Measurements from ENCODE around the gene LIX1.
"Not testable (repeated sequence)": the region's sequence is repeated elsewhere in the genome, so short reads cannot be mapped to it uniquely, and the experiment has no call there.

The LIX1 gene

GRCh38 chr5:97141031-97141430 is 1.4 kb downstream of the LIX1 start:
- DNase-seq = no peak

- DNase-seq = not testable (repeated sequence)
Measured at GRCh38 chr5:97140250-97140649, 2.2 kb downstream of the LIX1 start.

GRCh38 chr5:97136475-97136874 is 5.9 kb downstream of the LIX1 start:
- DNase-seq = no peak

- DNase-seq = no peak
Measured at GRCh38 chr5:97135868-97136267, 6.5 kb downstream of the LIX1 start.

- DNase-seq = no peak
Measured at GRCh38 chr5:97134634-97135033, 7.8 kb downstream of the LIX1 start.

GRCh38 chr5:97133101-97133500 is 9.3 kb downstream of the LIX1 start:
- no peak for DNase-seq

- DNase-seq = no peak
Measured at GRCh38 chr5:97131921-97132320, 10.5 kb downstream of the LIX1 start.

- DNase-seq = no peak
Measured at GRCh38 chr5:97131139-97131710, 11.2 kb downstream of the LIX1 start.

GRCh38 chr5:97127727-97128126 is 14.7 kb downstream of the LIX1 start:
- DNase-seq = no peak

GRCh38 chr5:97125125-97125683 is 17.2 kb downstream of the LIX1 start:
- no peak for DNase-seq

GRCh38 chr5:97124335-97124734 is 18.1 kb downstream of the LIX1 start:
- no peak for DNase-seq

GRCh38 chr5:97121848-97122247 is 20.6 kb downstream of the LIX1 start:
- no peak for DNase-seq

- DNase-seq = no peak
Measured at GRCh38 chr5:97120195-97120594, 22.2 kb downstream of the LIX1 start.

- no peak for DNase-seq
Measured at GRCh38 chr5:97119007-97119390, 23.4 kb downstream of the LIX1 start.

GRCh38 chr5:97118261-97119006 is 24.0 kb downstream of the LIX1 start:
- DNase-seq = no peak

GRCh38 chr5:97115932-97116331 is 26.5 kb downstream of the LIX1 start:
- no peak for DNase-seq

GRCh38 chr5:97112230-97112629 is 30.2 kb downstream of the LIX1 start:
- DNase-seq = no peak

GRCh38 chr5:97111616-97112015 is 30.8 kb downstream of the LIX1 start:
- DNase-seq = no peak

- DNase-seq = no peak
Measured at GRCh38 chr5:97111004-97111403, 31.4 kb downstream of the LIX1 start.

- no peak for DNase-seq
Measured at GRCh38 chr5:97107318-97107717, 35.1 kb downstream of the LIX1 start.

GRCh38 chr5:97106216-97106581 is 36.2 kb downstream of the LIX1 start:
- no peak for DNase-seq

- DNase-seq = no peak
Measured at GRCh38 chr5:97105501-97106215, 36.8 kb downstream of the LIX1 start.

GRCh38 chr5:97102010-97102470 is 40.4 kb downstream of the LIX1 start:
- DNase-seq = no peak
